ENCODE measurements around the gene TNFAIP2. TPM values are rescaled to one million over a fixed set of nuclear protein-coding genes. Genes with fewer than 3 reads are reported as not detected.

TNFAIP2 gene
- polyA plus RNA-seq, 1 donor = 39.8 TPM

- DNase-seq (ENCODE audit: low read depth) = no peak
Measured at GRCh38 chr14:103093856-103094405, 29.3 kb upstream of the TNFAIP2 start.

GRCh38 chr14:103094406-103095209 lies 28.7 kb upstream of the TNFAIP2 start, which contains the start of gene EXOC3L4:
EXOC3L4 (plus strand) TSS chr14:103094725; CDS start chr14:103100220, 5,495 bp downstream.
- no peak for DNase-seq (ENCODE audit: low read depth)

- DNase-seq (ENCODE audit: low read depth) = no peak
Measured at GRCh38 chr14:103095210-103095778, 28.0 kb upstream of the TNFAIP2 start.

GRCh38 chr14:103096387-103096786 lies 26.9 kb upstream of the TNFAIP2 start:
- no peak for DNase-seq (ENCODE audit: low read depth)

GRCh38 chr14:103097244-103097993 lies 25.8 kb upstream of the TNFAIP2 start:
- no peak for DNase-seq (ENCODE audit: low read depth)

- no peak for DNase-seq (ENCODE audit: low read depth)
Measured at GRCh38 chr14:103097994-103098957, 25.0 kb upstream of the TNFAIP2 start.

- DNase-seq (ENCODE audit: low read depth) = no peak
Measured at GRCh38 chr14:103099081-103099732, 24.1 kb upstream of the TNFAIP2 start.

- no peak for DNase-seq (ENCODE audit: low read depth)
Measured at GRCh38 chr14:103099733-103100280, 23.5 kb upstream of the TNFAIP2 start.

GRCh38 chr14:103100281-103101121 lies 22.8 kb upstream of the TNFAIP2 start:
- no peak for DNase-seq (ENCODE audit: low read depth)

- no peak for DNase-seq (ENCODE audit: low read depth)
Measured at GRCh38 chr14:103101257-103101962, 21.9 kb upstream of the TNFAIP2 start.

GRCh38 chr14:103101963-103102688 lies 21.1 kb upstream of the TNFAIP2 start:
- DNase-seq (ENCODE audit: low read depth) = no peak

- DNase-seq (ENCODE audit: low read depth) = no peak
Measured at GRCh38 chr14:103102689-103103260, 20.5 kb upstream of the TNFAIP2 start.

- no peak for DNase-seq (ENCODE audit: low read depth)
Measured at GRCh38 chr14:103103461-103104388, 19.5 kb upstream of the TNFAIP2 start.

- DNase-seq (ENCODE audit: low read depth) = no peak
Measured at GRCh38 chr14:103104389-103104653, 18.9 kb upstream of the TNFAIP2 start.

- DNase-seq (ENCODE audit: low read depth) = no peak
Measured at GRCh38 chr14:103104654-103105452, 18.4 kb upstream of the TNFAIP2 start.

Measured in forelimb muscle (tissue), 1 donor.